PC-3 (cell line): ENCODE data around the gene PAX4. TPM values are rescaled to one million over a fixed set of nuclear protein-coding genes. Genes with fewer than 3 reads are reported as not detected.

ENCODE experiments used
- ATAC-seq: fragments of 200-7000 bp; cut with Tn5 transposase; 2 replicates; pipeline ENCODE4 v1.9.1; 2020; ENCODE audit warnings: mild to moderate bottlenecking, moderate library complexity
- BruUV-seq: library from RNA; stranded (reverse); fragments of 400-500 nt; replicated peaks from 2 replicates; lab custom pipeline; 2021; lab: Mats Ljungman, UMichigan
- CTCF ChIA-PET: fragments of 300-600 bp; sonication (Branson Sonifier 250); formaldehyde crosslinking; loops from one replicate; lab custom pipeline; 2022; ENCODE audit warnings: antibody characterized with exemption; lab: Charles Lee
- POLR2A ChIA-PET: fragments of 300-600 bp; sonication (Branson Sonifier 250); formaldehyde crosslinking; loops from one replicate; lab custom pipeline; 2022; ENCODE audit warnings: antibody characterized with exemption; ENCODE audit not compliant: unreplicated experiment; lab: Charles Lee
- DNase-seq: peaks from one replicate; pipeline ENCODE4 v3.0.0-alpha.2; 2015
- H2AFZ ChIP-seq: fragments of 300-600 bp; sonication (generic); 2 replicates; pipeline ENCODE4 v1.6.0; 2016; ENCODE audit warnings: antibody characterized with exemption, low read length
- H3F3A ChIP-seq: fragments of 300-600 bp; sonication (generic); one replicate; pipeline ENCODE4 v1.6.0; 2017; ENCODE audit warnings: antibody characterized with exemption, low read length, control low read depth, mild to moderate bottlenecking; ENCODE audit not compliant: unreplicated experiment
- H3K27ac ChIP-seq: fragments of 300-600 bp; sonication (generic); 2 replicates; pipeline ENCODE4 v1.5.1; 2016; ENCODE audit warnings: mild to moderate bottlenecking, low read length
- H3K27me3 ChIP-seq: fragments of 300-600 bp; sonication (generic); 2 replicates; pipeline ENCODE4 v1.6.1; 2016; ENCODE audit warnings: low read length, mixed read lengths
- H3K36me3 ChIP-seq: fragments of 300-600 bp; sonication (generic); 2 replicates; pipeline ENCODE4 v1.6.1; 2016; ENCODE audit warnings: low read depth, mixed run types, low read length, mixed read lengths
- H3K4me1 ChIP-seq: fragments of 300-600 bp; sonication (generic); 2 replicates; pipeline ENCODE4 v1.5.1; 2016; ENCODE audit warnings: low read length; ENCODE audit not compliant: insufficient read depth
- H3K4me2 ChIP-seq: fragments of 300-600 bp; sonication (generic); 2 replicates; pipeline ENCODE4 v1.6.0; 2016; ENCODE audit warnings: low read length
- H3K4me3 ChIP-seq: fragments of 300-600 bp; sonication (generic); 2 replicates; pipeline ENCODE4 v1.5.1; 2016; ENCODE audit warnings: mild to moderate bottlenecking, low read length, mixed read lengths
- H3K79me2 ChIP-seq: fragments of 300-600 bp; sonication (generic); 2 replicates; pipeline ENCODE4 v1.6.1; 2017; ENCODE audit warnings: low read length, mixed read lengths
- H3K9ac ChIP-seq: fragments of 300-600 bp; sonication (generic); 2 replicates; pipeline ENCODE4 v1.6.0; 2016; ENCODE audit warnings: mild to moderate bottlenecking, low read length
- H3K9me2 ChIP-seq: fragments of 300-600 bp; sonication (generic); replicated peaks from 2 replicates; pipeline ENCODE4 v1.6.1; 2016; ENCODE audit warnings: mixed run types, low read length, mixed read lengths
- H3K9me3 ChIP-seq: fragments of 300-600 bp; sonication (generic); 2 replicates; pipeline ENCODE4 v1.6.1; 2016; ENCODE audit warnings: low read length, mixed read lengths
- H4K20me1 ChIP-seq: fragments of 300-600 bp; sonication (generic); 2 replicates; pipeline ENCODE4 v1.6.1; 2016; ENCODE audit warnings: low read length, mixed read lengths
- CTCF ChIP-seq: fragments of 300-600 bp; sonication (generic); conservative IDR thresholded peaks from 2 replicates; pipeline ENCODE4 v1.5.1; 2017; ENCODE audit warnings: antibody characterized with exemption, low read depth, mild to moderate bottlenecking, low read length
- EZH2 ChIP-seq: fragments of 300-600 bp; sonication (generic); IDR thresholded peaks from one replicate; pipeline ENCODE4 v1.6.1; 2017; ENCODE audit warnings: antibody characterized with exemption, mild to moderate bottlenecking, low read length; ENCODE audit not compliant: unreplicated experiment
- EZH2phosphoT487 ChIP-seq: fragments of 300-600 bp; sonication (generic); IDR thresholded peaks from 2 replicates; pipeline ENCODE4 v1.6.1; 2018; ENCODE audit warnings: mild to moderate bottlenecking, antibody characterized with exemption, low read length, borderline replicate concordance
- intact Hi-C: fragments of 100-400 bp; cut with micrococcal nuclease; formaldehyde crosslinking; loops from 2 replicates; pipeline ENCODE4 v1.9.0; 2023
- total RNA-seq: library from RNA; depleted of rRNA; stranded (reverse); fragments of >200 nt; gene quantifications from 2 replicates; pipeline ENCODE4 v1.2.3, GENCODE V29; 2014

PAX4 gene
- total RNA-seq, 1 experiment from 2014 or later, result not detected

- Histone ChIP-seq H3K36me3 (no peaks in the 10 kb centered on the region), H3K9ac (no peak overlapping the region), H4K20me1 (no peaks in the 10 kb centered on the region), H3K79me2 (no peaks in the 10 kb centered on the region), H3F3A (no peaks in the 10 kb centered on the region), H3K4me2 (no peak overlapping the region), H3K4me1 (no peaks in the 10 kb centered on the region), H3K27ac (no peak overlapping the region), H3K9me2 (no peaks in the 10 kb centered on the region), H3K9me3 (no peaks in the 10 kb centered on the region), H3K27me3 (no peaks in the 10 kb centered on the region), H3K4me3 (no peak overlapping the region), H2AFZ (no peak overlapping the region; the same call in 1 of the 2 replicates)
- CTCF ChIA-PET, result no interaction called here
- POLR2A ChIA-PET, result no interaction called here
- ATAC-seq (no peak), DNase-seq (no peak)
- no TSS peak for BruUV-seq
- intact Hi-C loops, result loop anchor here (5.0 kb wide), 1 partner anchor 52 kb away; the partner anchor contains the start of gene FSCN3
- TF ChIP-seq CTCF (no peak), EZH2 (no peak), EZH2phosphoT487 (no peak)
These were observed 26.5 kb upstream of the PAX4 start for GRCh38 chr7:127644484-127644883.

DNA sequence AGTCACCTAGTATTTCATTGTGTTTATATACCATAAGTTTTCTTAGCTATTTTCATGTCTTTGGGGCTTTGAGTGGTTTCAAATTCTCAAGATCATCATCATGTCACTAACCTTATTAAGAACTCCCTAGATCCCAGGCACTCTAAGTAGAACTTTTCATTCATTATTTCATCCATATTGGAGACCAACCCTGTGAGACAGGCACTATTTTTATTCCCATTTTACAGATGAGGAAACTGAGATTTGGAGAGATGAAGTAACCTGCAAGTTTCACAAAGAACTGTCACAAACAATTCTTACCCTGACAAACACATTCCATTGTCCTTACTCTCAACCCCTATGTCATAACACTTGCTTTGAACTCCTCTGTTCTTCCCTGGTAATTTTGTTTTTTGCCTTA is 20.3 kb upstream of the PAX4 start:
- H3K9ac ChIP-seq, result no peak overlapping the region
- H3K4me1 ChIP-seq, result no peaks in the 10 kb centered on the region
- H3K27ac ChIP-seq, result no peak overlapping the region
- H3F3A ChIP-seq, result no peaks in the 10 kb centered on the region
- DNase-seq (no peak), ATAC-seq (no peak)
- ChIA-PET POLR2A (no interaction called here), CTCF (no interaction called here)
- TF ChIP-seq CTCF (no peak), EZH2 (no peak), EZH2phosphoT487 (no peak)
- H3K4me2 ChIP-seq, result no peak overlapping the region
- no peaks in the 10 kb centered on the region for H3K9me3 ChIP-seq
- no peaks in the 10 kb centered on the region for H3K79me2 ChIP-seq
- BruUV-seq, result no TSS peak
- H3K36me3 ChIP-seq, result no peaks in the 10 kb centered on the region
- intact Hi-C loops, result no loop called here
- no peaks in the 10 kb centered on the region for H3K27me3 ChIP-seq
- no peaks in the 10 kb centered on the region for H4K20me1 ChIP-seq
- no peak overlapping the region for H3K4me3 ChIP-seq
- no peak overlapping the region for H2AFZ ChIP-seq
- no peaks in the 10 kb centered on the region for H3K9me2 ChIP-seq

GRCh38 chr7:127635659-127636285 is 17.8 kb upstream of the PAX4 start:
- Histone ChIP-seq H3K9me2 (no peaks in the 10 kb centered on the region), H3K27ac (no peak overlapping the region), H2AFZ (no peak overlapping the region), H3F3A (no peaks in the 10 kb centered on the region), H4K20me1 (no peaks in the 10 kb centered on the region), H3K79me2 (no peaks in the 10 kb centered on the region), H3K9ac (no peak overlapping the region), H3K4me1 (no peaks in the 10 kb centered on the region), H3K36me3 (no peaks in the 10 kb centered on the region), H3K4me3 (no peak overlapping the region), H3K4me2 (no peak overlapping the region), H3K9me3 (no peaks in the 10 kb centered on the region), H3K27me3 (no peaks in the 10 kb centered on the region)
- DNase-seq, result no peak
- ChIA-PET POLR2A (no interaction called here), CTCF (no interaction called here)
- TF ChIP-seq CTCF (no peak), EZH2phosphoT487 (no peak), EZH2 (no peak)
- no TSS peak for BruUV-seq
- intact Hi-C loops, result no loop called here
- no peak for ATAC-seq
